ENCODE data around the gene CDO1.

DNA sequence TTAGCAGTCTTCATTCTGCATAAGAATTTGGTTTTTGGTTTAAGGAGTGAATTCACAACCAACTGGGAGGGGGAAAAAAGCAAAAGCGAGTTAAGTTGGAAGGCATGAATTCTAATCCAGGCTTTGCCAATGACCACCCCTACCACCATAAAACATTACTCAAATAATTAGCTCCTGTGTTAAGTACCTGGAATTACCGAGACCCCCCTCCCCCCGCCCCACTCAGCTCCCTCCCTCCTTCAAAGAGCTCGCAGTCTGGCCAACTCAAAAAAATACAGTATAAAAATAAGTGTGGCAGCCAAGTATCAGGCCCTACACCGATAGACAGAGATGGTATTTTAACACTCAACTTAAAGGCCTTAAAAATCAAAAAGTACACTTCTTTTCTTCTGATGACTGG is 24.4 kb upstream of the CDO1 start:
- TF ChIP-seq, protein P1, sequence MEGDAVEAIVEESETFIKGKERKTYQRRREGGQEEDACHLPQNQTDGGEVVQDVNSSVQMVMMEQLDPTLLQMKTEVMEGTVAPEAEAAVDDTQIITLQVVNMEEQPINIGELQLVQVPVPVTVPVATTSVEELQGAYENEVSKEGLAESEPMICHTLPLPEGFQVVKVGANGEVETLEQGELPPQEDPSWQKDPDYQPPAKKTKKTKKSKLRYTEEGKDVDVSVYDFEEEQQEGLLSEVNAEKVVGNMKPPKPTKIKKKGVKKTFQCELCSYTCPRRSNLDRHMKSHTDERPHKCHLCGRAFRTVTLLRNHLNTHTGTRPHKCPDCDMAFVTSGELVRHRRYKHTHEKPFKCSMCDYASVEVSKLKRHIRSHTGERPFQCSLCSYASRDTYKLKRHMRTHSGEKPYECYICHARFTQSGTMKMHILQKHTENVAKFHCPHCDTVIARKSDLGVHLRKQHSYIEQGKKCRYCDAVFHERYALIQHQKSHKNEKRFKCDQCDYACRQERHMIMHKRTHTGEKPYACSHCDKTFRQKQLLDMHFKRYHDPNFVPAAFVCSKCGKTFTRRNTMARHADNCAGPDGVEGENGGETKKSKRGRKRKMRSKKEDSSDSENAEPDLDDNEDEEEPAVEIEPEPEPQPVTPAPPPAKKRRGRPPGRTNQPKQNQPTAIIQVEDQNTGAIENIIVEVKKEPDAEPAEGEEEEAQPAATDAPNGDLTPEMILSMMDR (IDR thresholded peaks at IDR 0.05 in 2 of 3, conservative IDR thresholded peaks at IDR 0.05 in 1 of 3; ENCODE audit: borderline replicate concordance in 1 of 3, insufficient read depth in 1 of 3, low read depth in 2 of 3, low read length in 2 of 3), result no peak
- TF ChIP-seq, protein P2, sequence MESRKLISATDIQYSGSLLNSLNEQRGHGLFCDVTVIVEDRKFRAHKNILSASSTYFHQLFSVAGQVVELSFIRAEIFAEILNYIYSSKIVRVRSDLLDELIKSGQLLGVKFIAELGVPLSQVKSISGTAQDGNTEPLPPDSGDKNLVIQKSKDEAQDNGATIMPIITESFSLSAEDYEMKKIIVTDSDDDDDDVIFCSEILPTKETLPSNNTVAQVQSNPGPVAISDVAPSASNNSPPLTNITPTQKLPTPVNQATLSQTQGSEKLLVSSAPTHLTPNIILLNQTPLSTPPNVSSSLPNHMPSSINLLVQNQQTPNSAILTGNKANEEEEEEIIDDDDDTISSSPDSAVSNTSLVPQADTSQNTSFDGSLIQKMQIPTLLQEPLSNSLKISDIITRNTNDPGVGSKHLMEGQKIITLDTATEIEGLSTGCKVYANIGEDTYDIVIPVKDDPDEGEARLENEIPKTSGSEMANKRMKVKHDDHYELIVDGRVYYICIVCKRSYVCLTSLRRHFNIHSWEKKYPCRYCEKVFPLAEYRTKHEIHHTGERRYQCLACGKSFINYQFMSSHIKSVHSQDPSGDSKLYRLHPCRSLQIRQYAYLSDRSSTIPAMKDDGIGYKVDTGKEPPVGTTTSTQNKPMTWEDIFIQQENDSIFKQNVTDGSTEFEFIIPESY (IDR thresholded peaks at IDR 0.05; ENCODE audit: extremely low read depth, insufficient replicate concordance, low read length), result no peak
- TF ChIP-seq, protein P3, sequence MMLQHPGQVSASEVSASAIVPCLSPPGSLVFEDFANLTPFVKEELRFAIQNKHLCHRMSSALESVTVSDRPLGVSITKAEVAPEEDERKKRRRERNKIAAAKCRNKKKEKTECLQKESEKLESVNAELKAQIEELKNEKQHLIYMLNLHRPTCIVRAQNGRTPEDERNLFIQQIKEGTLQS (IDR thresholded peaks at IDR 0.05), result no peak
- no peak for TF ChIP-seq CEBPB (IDR thresholded peaks at IDR 0.05; ENCODE audit: low read depth)
- TF ChIP-seq RAD21 (IDR thresholded peaks at IDR 0.05; ENCODE audit: low read depth), result no peak
- TF ChIP-seq ZNF274 (IDR thresholded peaks at IDR 0.05; ENCODE audit: low read depth, low read length), result no peak
- TF ChIP-seq, protein P4, sequence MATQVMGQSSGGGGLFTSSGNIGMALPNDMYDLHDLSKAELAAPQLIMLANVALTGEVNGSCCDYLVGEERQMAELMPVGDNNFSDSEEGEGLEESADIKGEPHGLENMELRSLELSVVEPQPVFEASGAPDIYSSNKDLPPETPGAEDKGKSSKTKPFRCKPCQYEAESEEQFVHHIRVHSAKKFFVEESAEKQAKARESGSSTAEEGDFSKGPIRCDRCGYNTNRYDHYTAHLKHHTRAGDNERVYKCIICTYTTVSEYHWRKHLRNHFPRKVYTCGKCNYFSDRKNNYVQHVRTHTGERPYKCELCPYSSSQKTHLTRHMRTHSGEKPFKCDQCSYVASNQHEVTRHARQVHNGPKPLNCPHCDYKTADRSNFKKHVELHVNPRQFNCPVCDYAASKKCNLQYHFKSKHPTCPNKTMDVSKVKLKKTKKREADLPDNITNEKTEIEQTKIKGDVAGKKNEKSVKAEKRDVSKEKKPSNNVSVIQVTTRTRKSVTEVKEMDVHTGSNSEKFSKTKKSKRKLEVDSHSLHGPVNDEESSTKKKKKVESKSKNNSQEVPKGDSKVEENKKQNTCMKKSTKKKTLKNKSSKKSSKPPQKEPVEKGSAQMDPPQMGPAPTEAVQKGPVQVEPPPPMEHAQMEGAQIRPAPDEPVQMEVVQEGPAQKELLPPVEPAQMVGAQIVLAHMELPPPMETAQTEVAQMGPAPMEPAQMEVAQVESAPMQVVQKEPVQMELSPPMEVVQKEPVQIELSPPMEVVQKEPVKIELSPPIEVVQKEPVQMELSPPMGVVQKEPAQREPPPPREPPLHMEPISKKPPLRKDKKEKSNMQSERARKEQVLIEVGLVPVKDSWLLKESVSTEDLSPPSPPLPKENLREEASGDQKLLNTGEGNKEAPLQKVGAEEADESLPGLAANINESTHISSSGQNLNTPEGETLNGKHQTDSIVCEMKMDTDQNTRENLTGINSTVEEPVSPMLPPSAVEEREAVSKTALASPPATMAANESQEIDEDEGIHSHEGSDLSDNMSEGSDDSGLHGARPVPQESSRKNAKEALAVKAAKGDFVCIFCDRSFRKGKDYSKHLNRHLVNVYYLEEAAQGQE (IDR thresholded peaks at IDR 0.05; ENCODE audit: low read depth), result no peak
- TF ChIP-seq, protein P5, sequence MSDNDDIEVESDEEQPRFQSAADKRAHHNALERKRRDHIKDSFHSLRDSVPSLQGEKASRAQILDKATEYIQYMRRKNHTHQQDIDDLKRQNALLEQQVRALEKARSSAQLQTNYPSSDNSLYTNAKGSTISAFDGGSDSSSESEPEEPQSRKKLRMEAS (IDR thresholded peaks at IDR 0.05), result no peak
- no peak for TF ChIP-seq POLR2A (IDR thresholded peaks at IDR 0.05; ENCODE audit: borderline replicate concordance, extremely low read depth, insufficient read depth, insufficient read length)
- TF ChIP-seq TCF7L2 (IDR thresholded peaks at IDR 0.05; ENCODE audit: borderline replicate concordance, extremely low read depth, insufficient read depth, insufficient read length), result no peak
- TF ChIP-seq POLR2AphosphoS5 (IDR thresholded peaks at IDR 0.05; ENCODE audit: low read depth, low read length), result no peak
- no peak for TF ChIP-seq EZH2phosphoT487 (IDR thresholded peaks at IDR 0.05; ENCODE audit: borderline replicate concordance)
- no peak for TF ChIP-seq EZH2 (IDR thresholded peaks at IDR 0.05)
- no peak for TF ChIP-seq FOSL1 (IDR thresholded peaks at IDR 0.05; ENCODE audit: low read depth)
